Stimulated activated CD8-positive, alpha-beta memory T cell treated with anti-CD3 and anti-CD28 coated beads, Interleukin-7, amount 100 ng/mL, for 1 hour (primary cell): Measurements from ENCODE around the gene ISL2.

ENCODE experiments used
- DNase-seq, 2 donors: peaks; one replicate each; pipeline ENCODE4 v3.0.0-alpha.2; 2020; ENCODE audit warnings: low read depth in 2 of 2

Gene ISL2

GRCh38 chr15:76376029-76376428 lies 39.5 kb downstream of the ISL2 start:
- no peak for DNase-seq

- no peak for DNase-seq
These were observed 40.2 kb downstream of the ISL2 start for GRCh38 chr15:76376816-76377215.

- DNase-seq: no peak
These were observed 40.6 kb downstream of the ISL2 start for GRCh38 chr15:76377217-76377616.

- DNase-seq: no peak
These were observed 41.2 kb downstream of the ISL2 start for GRCh38 chr15:76377751-76378150.

- no peak for DNase-seq
These were observed 42.1 kb downstream of the ISL2 start for GRCh38 chr15:76378691-76379090.

GRCh38 chr15:76380249-76380648 lies 43.7 kb downstream of the ISL2 start:
- no peak for DNase-seq

GRCh38 chr15:76381366-76381765 lies 44.8 kb downstream of the ISL2 start:
- no peak for DNase-seq

GRCh38 chr15:76382987-76383728 lies 46.6 kb downstream of the ISL2 start:
- no peak for DNase-seq

GRCh38 chr15:76384409-76384808 lies 47.8 kb downstream of the ISL2 start:
- DNase-seq: no peak

GRCh38 chr15:76386178-76386577 lies 49.6 kb downstream of the ISL2 start:
- DNase-seq: no peak

- no peak for DNase-seq
These were observed 50.4 kb downstream of the ISL2 start for GRCh38 chr15:76386926-76387325.

- no peak for DNase-seq
These were observed 54.0 kb downstream of the ISL2 start for GRCh38 chr15:76390571-76390970.

- no peak for DNase-seq
These were observed 54.7 kb downstream of the ISL2 start for GRCh38 chr15:76391309-76391708.

GRCh38 chr15:76391847-76392246 lies 55.3 kb downstream of the ISL2 start:
- DNase-seq: no peak
